HepG2 (cell line): ENCODE measurements around the gene SLC7A11. TPM values are rescaled to one million over a fixed set of nuclear protein-coding genes. Genes with fewer than 3 reads are reported as not detected.

Experiments used
- ARID5B ChIP-seq: IDR thresholded peaks from 2 replicates; pipeline ENCODE4 v1.4.0; 2020; ENCODE audit warnings: mild to moderate bottlenecking, missing genetic modification reagents
- ARNT ChIP-seq: fragments of 450-650 bp; IDR thresholded peaks from 2 replicates; pipeline ENCODE4 v1.6.1; 2017
- FOXA3 ChIP-seq: IDR thresholded peaks from 2 replicates; pipeline ENCODE4 v1.6.1; 2016; ENCODE audit warnings: missing genetic modification reagents, missing compliant biosample characterization
- FOXO1 ChIP-seq: sonication (generic); formaldehyde crosslinking; IDR thresholded peaks from 2 replicates; pipeline ENCODE4 v1.4.0; 2020; ENCODE audit warnings: missing genetic modification reagents
- FUBP1 ChIP-seq: sonication (generic); formaldehyde crosslinking; IDR thresholded peaks from 2 replicates; pipeline ENCODE4 v1.5.1; 2020; ENCODE audit warnings: missing genetic modification reagents, mild to moderate bottlenecking, borderline replicate concordance
- GPBP1L1 ChIP-seq: sonication (generic); formaldehyde crosslinking; IDR thresholded peaks from 2 replicates; pipeline ENCODE4 v1.5.0; 2020; ENCODE audit warnings: mild to moderate bottlenecking, missing genetic modification reagents
- IRF2 ChIP-seq: IDR thresholded peaks from 2 replicates; pipeline ENCODE4 v1.6.1; 2018; ENCODE audit warnings: missing genetic modification reagents, missing compliant biosample characterization
- MYPOP ChIP-seq: sonication (generic); formaldehyde crosslinking; IDR thresholded peaks from 2 replicates; pipeline ENCODE4 v1.8.1; 2023; ENCODE audit warnings: mild to moderate bottlenecking, moderate library complexity, missing genetic modification reagents
- PBX2 ChIP-seq: IDR thresholded peaks from 2 replicates; pipeline ENCODE4 v1.6.1; 2016; ENCODE audit warnings: control low read depth
- PRDM10 ChIP-seq: sonication (generic); formaldehyde crosslinking; IDR thresholded peaks from 2 replicates; pipeline ENCODE4 v1.4.0; 2020; ENCODE audit warnings: low read depth, missing genetic modification reagents
- REL ChIP-seq: sonication (generic); formaldehyde crosslinking; conservative IDR thresholded peaks from 2 replicates; pipeline ENCODE4 v1.8.0; 2022; ENCODE audit warnings: mild to moderate bottlenecking, missing genetic modification reagents, moderate library complexity
- SIX1 ChIP-seq: sonication (generic); formaldehyde crosslinking; IDR thresholded peaks from 2 replicates; pipeline ENCODE4 v1.4.0; 2020; ENCODE audit warnings: missing genetic modification reagents, borderline replicate concordance
- ZNF337 ChIP-seq: sonication (generic); formaldehyde crosslinking; IDR thresholded peaks from 2 replicates; pipeline ENCODE4 v1.5.1; 2020; ENCODE audit warnings: missing genetic modification reagents, low read depth, mild to moderate bottlenecking, borderline replicate concordance
- ZNF580 ChIP-seq: IDR thresholded peaks from 2 replicates; pipeline ENCODE4 v1.6.1; 2016; ENCODE audit warnings: low read depth, borderline replicate concordance
- ZNF792 ChIP-seq: IDR thresholded peaks from 2 replicates; pipeline ENCODE4 v1.6.1; 2016
- polyA plus RNA-seq, 8 experiments: library from polyadenylated mRNA; depleted of rRNA in 3 of 8; stranded (reverse) in 7 of 8; unstranded in 1 of 8; fragments of >200 nt; fragmentation: Illumina TruSeq in 4 of 8; extraction: Trizol in 4 of 8; gene quantifications; 2 replicates each; pipeline versions ENCODE4 v1.2.1 to v1.2.3, GENCODE V29; 2011 to 2016; ENCODE audit warnings: low read depth in 4 of 8, missing spikeins in 1 of 8, mixed read lengths in 1 of 8; ENCODE audit not compliant: insufficient read depth in 1 of 8
- total RNA-seq, 5 experiments: library from RNA; depleted of rRNA; stranded (reverse); fragments of >200 nt; fragmentation: Illumina TruSeq; extraction: Trizol; gene quantifications; 2 replicates each; pipeline ENCODE4 v1.2.3, GENCODE V29; 2016; ENCODE audit warnings: low read depth in 1 of 5

The SLC7A11 gene
- total and polyA plus RNA-seq, 2 of the 13 experiments (the other 11 are each of a cell fraction or from before 2014, with no cell fraction given): 15.7 to 17.5 TPM

GRCh38 chr4:138241281-138242075, 671 bp downstream of the SLC7A11 start (continued):
- TF ChIP-seq ARID5B (CRISPR knock-in tag) (no peak), SIX1 (CRISPR knock-in tag) (no peak), MYPOP (0 out of 2 replicates have a peak, but pooled peaks have one; percentile 16), IRF2 (no peak), GPBP1L1 (CRISPR knock-in tag) (no peak), PRDM10 (CRISPR knock-in tag) (no peak), ZNF792 (no peak; the same call in 1 of the 2 replicates), ZNF580 (no peak), FUBP1 (CRISPR knock-in tag) (no peak), REL (CRISPR knock-in tag) (no peak), PBX2 (CRISPR knock-in tag) (no peak), ZNF337 (no peak), FOXA3 (CRISPR knock-in tag) (no peak; the same call in 1 of the 2 replicates), FOXO1 (CRISPR knock-in tag) (no peak), ARNT (no peak)
